HCT116 (cell line): ENCODE data around the gene ZNF358.

Source experiments
- TF ChIP-seq, protein P1 (sequence below), 3 experiments: fragments of 200-600 bp in 1 of 3; sonication (generic) in 1 of 3; IDR thresholded peaks in 2 of 3; conservative IDR thresholded peaks in 1 of 3; 2 replicates each; pipeline ENCODE4 v1.5.1; 2012 to 2017; ENCODE audit warnings: low read depth in 2 of 3, low read length in 2 of 3, antibody characterized with exemption in 1 of 3, borderline replicate concordance in 1 of 3, control low read depth in 1 of 3, mild to moderate bottlenecking in 1 of 3, mixed read lengths in 1 of 3, mixed run types in 1 of 3, moderate library complexity in 1 of 3; ENCODE audit not compliant: insufficient read depth in 1 of 3
- TF ChIP-seq, protein P2 (sequence below): IDR thresholded peaks from 2 replicates; pipeline ENCODE4 v1.6.1; 2012

DNA sequence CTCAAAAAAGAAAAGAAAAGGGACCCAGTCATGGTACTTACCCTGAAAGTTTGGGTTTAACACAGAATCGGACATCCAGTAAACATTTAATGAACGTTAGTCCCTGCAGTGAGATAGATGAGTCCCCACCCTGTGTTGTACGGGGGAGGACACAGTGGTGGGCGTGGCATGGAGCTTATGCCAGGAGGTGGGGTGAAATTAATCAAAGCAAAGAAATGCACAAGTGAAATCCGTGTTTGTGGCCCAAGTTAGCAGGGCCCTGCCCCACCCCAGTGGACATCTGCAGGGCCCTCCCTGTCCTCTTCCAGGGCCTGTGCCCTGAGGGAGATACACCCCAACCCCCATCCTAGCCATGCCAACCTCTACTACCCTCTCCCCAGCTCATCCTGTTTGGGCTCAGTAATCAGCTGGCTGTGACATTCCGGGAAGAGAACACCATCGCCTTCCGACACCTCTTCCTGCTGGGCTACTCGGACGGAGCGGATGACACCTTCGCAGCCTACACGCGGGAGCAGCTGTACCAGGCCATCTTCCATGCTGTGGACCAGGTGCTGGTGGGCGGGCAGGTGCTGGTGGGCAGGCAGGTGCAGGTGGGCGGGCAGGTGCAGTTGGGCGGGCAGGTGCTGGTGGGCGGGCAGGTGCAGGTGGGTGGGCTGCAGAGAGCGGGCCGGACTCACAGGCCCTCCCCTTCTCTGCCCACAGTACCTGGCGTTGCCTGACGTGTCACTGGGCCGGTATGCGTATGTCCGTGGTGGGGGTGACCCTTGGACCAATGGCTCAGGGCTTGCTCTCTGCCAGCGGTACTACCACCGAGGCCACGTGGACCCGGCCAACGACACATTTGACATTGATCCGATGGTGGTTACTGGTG is 10.4 kb downstream of the ZNF358 start:
- TF ChIP-seq, protein P1, sequence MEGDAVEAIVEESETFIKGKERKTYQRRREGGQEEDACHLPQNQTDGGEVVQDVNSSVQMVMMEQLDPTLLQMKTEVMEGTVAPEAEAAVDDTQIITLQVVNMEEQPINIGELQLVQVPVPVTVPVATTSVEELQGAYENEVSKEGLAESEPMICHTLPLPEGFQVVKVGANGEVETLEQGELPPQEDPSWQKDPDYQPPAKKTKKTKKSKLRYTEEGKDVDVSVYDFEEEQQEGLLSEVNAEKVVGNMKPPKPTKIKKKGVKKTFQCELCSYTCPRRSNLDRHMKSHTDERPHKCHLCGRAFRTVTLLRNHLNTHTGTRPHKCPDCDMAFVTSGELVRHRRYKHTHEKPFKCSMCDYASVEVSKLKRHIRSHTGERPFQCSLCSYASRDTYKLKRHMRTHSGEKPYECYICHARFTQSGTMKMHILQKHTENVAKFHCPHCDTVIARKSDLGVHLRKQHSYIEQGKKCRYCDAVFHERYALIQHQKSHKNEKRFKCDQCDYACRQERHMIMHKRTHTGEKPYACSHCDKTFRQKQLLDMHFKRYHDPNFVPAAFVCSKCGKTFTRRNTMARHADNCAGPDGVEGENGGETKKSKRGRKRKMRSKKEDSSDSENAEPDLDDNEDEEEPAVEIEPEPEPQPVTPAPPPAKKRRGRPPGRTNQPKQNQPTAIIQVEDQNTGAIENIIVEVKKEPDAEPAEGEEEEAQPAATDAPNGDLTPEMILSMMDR (IDR thresholded peaks at IDR 0.05 in 2 of 3, conservative IDR thresholded peaks at IDR 0.05 in 1 of 3; ENCODE audit: borderline replicate concordance in 1 of 3, insufficient read depth in 1 of 3, low read depth in 2 of 3, low read length in 2 of 3) = no peak
- TF ChIP-seq, protein P2, sequence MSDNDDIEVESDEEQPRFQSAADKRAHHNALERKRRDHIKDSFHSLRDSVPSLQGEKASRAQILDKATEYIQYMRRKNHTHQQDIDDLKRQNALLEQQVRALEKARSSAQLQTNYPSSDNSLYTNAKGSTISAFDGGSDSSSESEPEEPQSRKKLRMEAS = no peak
